ENCODE measurements around the gene VSIG8.

The VSIG8 gene

DNA sequence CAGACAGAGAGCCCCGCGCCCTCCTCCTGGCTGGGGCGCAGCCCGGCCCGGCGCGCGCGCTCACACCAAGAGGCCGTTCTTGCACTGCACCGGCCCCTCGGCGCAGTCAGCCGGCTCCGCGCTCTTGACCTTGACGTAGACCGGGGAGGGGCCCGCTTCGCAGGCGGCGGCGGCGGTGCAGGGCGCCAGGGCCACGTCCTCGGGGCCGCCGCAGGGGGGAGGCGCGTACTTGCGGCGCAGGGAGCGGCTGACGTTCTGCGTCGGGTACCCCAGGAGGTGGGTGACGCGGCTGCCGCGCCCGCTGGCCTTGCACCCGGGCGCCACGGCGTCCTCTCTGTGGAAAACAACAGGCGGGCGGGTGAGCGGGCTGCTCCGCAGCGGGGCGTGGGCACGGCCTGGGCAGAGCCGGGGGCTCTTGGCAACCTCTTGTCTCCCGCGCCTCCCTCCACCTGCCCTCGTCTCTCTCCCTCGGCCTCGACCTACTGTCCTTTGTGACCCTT, 7.7 kb downstream of the VSIG8 start:
- peak; percentile 47 for DNase-seq

DNA sequence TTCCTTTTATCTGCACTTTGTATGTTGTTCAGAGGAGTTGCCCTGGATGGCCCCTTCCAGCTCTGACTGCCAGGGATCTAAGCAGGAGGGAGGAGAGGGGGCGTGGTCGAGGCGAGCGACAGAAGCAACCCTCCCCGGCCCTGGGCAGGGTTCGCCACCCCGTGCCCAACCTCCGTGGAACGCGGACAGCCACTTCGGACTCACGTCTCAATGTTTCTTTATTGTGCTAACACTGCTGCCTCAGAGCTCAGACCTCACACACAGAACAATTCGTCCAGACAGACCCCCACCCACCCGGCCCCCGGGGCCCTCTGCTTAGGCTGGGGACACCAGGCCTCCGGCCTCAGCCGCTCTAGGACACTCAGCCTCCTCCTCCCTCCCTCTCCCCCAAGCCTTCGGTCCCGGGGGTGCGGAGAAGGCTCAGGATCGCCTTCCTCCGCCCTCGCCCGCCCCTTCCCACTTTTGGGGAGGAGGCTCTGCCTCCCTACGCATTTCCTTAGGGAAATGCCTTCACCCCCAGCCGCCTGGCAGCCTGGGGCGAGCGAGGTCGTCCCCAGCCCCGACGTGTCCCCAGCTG, 8.3 kb downstream of the VSIG8 start:
- DNase-seq: peak; percentile 3

DNA sequence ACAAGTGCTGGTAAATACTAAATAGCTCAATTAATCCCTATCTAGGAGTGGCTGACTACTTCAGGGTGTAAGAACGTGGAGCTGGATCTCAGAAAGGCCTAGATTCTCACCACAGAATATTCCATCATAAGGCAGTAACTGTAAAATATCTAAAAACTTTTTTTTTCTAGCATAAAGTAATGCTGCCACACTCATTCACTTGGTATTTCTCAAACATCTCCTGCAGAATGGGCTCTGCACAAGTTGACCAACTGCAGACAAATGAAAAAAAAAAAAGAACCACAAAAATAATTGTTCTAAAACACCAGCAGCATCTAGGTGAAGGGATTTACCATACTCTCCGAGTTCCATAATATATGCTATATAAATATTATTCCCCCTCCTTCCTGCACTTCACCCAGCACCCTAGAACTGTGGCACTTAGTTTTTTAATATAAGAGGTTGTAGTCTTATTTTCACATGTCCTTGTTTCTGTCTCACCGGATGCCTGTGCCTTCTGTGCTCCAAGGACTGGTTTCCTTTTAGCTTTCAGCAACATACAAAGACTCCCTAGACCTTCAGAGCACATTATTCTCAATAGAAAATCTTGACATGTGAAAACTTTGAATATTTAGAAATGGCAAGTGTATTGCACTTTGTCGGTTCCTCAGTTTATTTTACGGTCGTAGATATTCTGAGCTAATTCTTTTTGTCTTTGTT, 8.9 kb downstream of the VSIG8 start:
- no peak for DNase-seq

DNA sequence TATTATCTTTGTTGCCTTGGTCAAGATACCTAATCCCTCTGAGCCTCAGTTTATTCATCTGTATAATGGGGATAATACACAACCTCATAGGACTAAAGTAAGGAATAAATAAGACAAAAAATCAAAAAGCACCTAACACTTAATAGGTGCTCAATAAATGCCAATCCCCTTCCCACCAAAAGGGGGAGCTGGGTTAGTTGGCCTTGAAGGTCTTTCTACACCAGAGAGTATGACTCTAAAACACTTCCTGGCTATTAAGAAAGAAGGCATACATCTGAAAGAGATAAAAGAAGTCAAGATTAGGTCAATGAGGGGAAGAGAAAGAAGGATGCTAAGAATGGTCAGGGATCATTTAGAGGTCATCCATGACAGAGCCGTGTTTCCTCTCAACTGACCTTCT, 11.1 kb downstream of the VSIG8 start:
- no peak for DNase-seq

DNA sequence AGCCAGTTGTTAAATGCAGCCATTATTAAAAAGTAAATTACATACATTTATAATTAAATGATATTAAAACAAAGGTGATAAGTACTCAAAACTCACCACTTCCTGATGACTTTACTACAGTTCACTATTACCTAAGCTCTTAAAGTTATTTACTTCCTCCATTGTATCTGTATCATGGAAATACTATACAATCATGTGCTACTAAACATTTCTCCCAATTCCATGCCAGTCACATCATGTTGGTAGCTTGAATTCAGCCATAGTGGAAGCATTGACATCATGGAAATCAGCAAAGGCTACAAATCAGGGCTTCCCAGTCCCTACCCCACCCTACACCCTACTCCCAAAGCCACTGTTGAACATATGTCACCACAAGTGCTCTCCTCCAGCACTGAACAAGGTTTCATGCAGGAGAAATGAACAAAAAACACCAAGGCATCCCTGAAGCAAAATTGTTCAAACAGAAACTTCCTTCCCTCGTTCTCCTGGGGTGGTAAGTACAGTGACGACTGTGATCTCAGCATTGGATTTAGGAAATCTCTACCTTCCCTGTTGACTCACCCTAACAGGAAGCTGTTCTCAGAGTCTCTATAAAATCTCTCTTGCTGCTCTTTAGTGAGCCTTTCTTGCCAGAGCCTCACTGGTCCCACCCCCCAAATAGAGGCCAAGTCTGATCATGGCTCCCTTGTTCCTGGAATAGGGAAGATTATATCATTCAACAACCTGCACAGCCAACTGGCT, 12.7 kb downstream of the VSIG8 start:
- no peak for DNase-seq

DNA sequence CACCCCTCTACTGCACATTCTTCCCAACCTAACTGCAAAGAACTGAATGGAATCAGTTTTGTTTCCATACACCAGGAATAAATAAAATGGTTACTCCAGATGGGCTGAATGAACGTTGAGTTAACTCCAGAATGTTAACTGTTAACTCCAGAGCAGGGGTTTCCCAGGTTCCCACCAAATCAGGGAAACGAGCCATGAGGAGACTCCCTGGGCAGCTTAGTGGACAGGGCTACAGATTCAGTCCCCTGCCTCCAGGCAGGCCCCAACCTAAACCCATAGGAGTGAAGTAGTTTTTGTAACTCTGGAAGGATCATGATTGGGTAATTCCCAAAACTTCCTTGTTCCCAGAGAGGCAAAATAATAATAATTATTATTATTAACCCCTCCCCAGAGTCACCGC, 14.1 kb downstream of the VSIG8 start:
- no peak for DNase-seq

DNA sequence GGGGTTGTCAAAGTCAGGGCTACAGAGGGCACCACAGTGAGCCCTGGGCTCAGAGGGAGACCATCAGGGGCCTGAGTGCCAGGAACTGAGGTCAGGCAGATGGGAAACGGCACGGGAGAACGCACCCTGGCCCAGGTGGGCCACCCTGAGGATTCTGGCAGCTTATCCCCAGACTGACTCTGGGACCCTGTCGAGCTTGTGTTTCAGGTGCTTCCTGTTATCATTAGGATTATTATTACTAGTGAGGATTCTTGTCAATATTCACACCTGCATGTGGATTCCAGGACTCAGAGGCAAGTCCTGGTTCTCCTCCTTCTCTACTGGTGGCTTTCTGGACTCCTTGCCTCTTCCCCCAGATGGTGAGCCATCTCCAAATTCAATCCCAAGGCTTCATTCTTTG, 15.2 kb downstream of the VSIG8 start:
- no peak for DNase-seq

DNA sequence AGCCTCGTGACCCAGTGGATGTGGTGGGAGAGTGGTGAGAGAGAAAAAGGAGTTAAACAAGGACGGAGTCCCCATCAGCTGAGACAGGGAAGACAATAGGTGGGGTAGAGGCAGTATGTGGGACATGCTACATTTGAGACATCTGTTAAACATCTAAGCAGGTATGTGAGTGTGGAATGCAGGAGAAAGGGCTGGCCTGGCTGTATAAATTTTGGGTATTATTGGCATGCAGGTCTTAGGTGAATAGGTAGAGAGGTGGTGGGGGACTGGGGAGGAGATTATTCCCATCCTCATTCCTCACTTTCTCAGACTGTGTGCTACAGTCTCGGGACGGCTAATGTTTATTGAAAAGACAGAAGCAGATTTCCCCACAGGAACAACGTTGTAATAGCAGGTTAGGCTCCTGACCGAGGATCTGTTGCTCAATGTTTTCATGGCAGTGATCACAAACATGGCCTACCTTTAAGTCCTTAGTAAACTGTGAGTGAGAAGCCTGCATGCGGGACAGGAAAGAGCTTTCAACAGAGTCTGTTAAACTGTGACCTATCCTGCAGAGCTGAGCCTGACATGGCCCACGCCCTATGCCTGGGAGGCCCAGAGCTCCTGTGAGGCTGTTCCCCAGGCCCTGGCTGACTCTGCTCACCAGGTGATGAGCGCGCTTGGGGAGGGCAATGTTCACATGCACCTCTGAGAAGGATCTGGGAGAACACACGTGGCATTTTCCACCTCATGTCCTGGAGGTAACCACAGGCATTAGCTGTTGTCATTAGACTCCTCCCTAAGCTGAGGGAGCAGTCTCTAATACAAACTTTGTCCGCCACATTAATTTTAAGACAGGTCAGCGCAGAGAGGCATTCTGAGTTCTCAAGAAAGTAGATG, 16.5 kb downstream of the VSIG8 start:
- no peak for DNase-seq

DNA sequence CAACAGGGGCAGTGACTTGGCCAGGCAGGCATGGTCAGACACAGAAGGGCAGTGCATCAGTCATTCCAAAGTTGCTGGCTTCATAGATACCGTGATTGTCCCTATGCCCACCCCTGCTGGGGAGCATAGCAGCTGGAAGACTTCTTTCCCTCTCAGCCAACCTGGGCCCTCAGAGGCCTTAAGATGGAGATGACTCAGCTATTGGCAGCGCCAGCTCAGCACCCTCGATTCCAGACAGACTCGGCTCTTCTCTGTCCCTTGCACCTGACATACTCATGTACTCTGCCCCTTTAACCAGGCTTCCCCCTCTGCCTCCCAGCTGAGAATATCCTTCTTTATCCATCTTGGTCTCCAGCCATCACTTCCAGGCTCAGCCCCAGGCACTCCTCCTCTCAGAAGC, 19.0 kb downstream of the VSIG8 start:
- DNase-seq: no peak

DNA sequence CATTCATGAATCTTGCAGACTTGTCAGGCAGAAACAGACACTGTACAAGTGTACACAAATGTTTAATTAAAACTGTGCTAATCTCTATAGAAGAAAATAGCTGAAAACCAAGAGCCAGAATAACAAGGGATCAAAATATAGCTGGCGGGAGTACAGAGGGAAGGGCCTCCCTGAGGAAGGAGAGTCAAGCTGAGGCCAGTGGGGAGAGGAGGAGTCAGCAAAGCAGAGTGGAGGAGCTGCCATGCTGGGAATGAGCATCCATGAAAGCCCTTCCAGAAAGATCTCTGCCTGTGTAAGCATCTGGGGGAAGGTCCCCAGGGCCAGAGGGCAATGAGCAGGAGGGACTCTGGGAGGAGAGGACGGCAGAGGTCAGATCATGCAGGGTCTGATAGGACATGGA, 20.7 kb downstream of the VSIG8 start:
- no peak for DNase-seq

DNA sequence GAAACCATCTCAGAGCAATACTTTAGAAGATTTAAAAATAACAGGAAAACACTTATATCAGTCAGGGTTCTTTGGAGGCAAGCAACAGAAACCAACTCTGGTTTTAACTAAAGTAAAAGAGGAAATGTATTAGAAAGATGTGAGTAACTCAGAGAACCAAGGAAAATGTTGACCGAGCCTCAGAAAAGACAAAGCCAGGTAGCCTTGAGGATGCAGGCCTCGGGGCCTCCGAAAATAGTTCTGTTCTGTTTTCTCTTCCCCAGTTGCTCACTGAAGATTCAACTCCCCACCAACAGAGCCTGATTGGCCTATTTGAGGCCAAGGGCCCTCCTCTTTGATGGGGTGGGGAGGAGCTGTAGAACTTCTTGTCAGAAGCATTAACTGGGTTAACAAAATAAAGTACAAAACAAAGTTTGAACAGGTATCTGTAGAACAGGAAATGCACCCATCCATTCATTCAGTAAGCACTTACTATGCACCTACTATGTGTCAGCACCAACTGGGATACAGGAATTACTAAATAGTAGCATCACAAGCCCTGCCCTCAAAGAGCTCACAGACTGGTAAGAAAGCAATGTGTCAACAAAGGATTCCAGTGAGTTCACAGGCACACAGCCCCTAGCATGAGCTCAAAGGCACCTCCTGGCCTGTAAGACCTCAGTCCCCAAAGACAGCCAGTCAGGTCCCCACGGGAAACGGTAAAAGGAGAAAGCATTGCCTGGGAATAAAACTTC, 23.2 kb downstream of the VSIG8 start:
- DNase-seq: no peak

DNA sequence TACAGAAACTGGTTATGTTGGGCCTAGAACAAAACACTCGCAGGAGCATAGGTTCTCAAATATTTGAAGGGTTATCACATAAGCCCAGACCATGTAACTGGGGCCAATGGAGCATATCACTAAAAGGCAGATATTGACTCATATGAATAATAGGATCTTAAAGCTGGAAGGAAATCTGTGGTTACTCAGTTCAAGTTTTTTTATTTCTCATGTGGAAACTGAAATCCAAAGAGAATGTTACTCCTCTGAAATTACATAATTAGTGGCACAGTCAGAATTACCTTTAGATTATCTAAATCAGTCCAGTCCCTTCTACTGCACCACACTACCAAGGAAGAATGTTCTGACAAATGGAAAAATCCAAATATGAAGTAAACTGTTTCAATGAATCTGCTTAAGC, 23.7 kb downstream of the VSIG8 start:
- no peak for DNase-seq

DNA sequence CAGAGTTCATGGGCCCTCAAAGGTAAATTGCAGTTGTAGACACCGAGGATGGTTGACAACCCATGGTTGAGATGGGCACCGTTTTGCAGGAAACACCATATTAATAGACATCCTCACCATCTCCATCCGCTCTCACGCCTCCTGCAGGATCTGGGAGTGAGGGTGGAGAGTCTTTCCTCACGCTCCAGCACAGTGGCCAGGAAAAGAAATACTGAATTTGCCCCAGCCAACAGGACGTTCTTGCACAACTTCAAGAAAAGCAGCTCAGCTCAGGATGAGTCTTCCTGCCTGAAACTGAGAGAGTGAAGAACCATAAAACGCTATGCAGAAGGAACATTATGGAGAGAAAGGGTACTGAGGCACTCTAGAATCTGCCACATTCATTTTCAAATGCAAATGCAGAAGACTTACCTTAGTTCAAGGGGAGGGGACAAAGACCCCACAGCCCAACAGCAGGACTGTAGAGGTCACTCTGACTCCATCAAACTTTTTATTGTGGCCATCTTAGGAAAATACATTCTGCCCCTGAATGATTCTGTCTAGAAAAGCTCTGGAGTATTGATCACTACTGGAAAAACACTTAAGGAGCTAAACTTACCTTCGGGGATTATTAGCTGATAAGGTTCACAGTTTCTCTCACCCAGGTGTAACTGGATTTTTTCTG, 26.5 kb downstream of the VSIG8 start:
- no peak for DNase-seq

DNA sequence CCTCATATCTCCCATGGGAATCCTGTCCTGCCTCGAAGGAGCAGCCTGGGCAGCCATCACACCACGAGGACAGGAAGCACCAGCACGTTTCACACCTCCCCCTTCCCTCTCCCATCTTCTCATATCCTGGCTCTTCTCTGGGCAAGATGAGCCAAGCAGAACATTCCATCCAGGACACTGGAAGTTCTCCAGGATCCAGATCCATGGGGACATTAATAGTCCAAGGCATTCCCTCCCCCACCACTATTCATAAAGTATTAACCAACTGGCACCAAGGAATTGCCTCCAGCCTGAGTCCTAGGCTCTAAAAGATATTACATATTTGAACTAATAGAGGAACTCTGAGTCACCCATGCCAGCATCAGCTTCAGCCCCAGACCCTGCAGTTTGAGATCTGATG, 27.1 kb downstream of the VSIG8 start:
- DNase-seq: no peak

DNA sequence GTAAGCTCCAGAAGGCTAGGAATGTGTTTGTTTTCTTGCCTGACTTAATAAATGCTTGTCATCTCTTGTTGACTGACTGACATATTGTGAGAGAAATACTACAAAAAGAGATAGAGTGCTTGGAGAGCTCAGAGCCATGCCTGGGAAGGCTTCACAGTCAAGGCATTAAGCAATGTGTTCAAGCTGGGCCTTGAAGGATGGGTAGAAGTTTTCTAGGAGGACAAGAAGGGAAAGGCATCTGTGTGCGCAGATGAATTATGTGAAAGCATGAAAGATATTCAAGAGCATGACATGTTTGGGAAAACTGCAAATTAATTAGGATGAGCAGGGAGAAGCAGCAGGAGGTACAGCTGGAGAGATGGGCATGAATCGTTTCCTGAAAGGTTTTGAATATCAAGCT, 30.1 kb downstream of the VSIG8 start:
- no peak for DNase-seq

DNA sequence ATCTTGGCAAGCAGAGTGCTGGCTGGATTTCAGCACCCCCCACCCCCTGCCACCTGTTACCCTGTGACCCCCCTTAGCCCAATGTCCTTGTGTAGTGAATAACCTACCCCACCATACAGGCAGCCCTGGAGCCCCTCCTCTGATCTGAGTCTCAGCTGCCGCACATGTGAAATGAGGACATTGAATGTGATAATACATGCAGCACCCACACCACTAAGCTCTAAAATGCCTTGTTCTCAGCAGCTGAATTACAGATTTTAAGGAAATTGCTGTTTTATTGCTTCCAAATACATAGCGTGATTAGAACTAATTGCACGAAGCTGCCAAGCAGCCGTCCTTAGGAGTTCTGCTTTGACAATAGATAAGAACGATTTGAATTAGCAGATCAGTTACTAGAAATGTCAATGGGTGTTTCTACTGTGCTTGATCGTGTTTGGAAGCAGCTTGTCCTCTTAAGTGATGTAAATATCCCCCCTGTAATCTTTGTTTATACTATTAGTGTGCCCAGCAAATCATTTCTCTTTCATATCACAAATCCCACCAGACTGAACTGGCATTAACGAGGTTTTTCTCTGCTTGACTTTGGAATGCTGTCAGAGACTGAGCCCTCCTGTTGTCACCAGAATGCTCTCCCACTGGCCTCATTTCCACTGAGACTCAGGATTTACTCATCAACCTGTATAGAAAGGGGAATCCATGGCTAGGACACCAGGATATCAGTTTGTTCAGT, 30.9 kb downstream of the VSIG8 start:
- DNase-seq: no peak

DNA sequence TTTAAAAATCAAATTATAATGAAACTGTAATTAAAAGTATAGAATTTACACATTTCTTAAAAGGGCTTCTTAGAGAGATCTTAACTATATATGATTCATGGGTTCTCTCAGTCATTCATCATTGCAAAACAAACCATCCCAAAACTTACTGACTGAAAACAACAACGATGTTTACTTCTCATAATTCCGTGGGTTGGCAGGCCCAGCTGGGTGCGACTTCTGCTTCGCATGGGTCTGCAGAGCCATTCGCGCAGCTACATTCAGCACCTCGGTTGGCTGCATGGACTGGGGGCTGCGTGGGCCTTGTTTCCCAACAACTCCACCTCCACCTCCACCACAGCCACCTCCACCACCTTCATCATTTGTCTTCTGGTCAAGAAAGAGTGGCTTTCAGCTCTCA, 31.7 kb downstream of the VSIG8 start:
- DNase-seq: no peak

DNA sequence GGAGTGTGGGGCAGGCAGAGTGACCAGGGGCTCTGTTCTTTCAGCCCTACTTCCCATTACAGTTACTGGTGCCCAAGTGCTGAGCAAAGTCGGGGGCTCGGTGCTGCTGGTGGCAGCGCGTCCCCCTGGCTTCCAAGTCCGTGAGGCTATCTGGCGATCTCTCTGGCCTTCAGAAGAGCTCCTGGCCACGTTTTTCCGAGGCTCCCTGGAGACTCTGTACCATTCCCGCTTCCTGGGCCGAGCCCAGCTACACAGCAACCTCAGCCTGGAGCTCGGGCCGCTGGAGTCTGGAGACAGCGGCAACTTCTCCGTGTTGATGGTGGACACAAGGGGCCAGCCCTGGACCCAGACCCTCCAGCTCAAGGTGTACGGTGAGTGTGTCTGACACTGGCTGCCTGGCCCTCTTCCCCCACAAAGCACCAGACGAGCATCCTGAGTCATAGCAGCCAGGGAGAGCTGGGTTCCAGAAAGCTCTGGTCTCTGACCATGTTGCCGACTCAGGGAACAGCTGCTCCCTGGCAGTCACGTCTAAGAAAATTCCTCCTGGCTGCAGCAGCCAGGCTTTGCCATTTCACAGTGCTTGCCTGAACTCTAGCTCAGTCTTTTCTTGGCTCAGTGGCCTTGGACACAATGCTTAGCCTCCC, 32.5 kb downstream of the VSIG8 start:
- no peak for DNase-seq

DNA sequence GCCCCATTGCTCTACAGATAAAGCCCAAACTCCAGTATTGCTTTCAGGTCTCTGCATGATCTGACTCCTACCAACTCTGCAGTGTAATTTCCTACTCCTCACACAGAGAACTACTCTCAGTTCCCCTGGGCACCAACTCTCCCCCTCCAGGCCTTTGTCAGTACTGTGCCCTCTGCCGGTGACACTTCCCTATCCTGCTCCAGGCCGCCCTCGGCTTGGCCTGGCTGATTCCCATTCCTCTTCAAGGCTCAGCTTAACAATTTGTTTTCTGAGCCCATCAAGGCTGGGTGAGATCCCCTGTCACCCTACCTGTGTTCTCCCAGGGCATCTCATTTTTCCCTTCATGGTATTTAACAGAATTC, 33.2 kb downstream of the VSIG8 start:
- DNase-seq: no peak

DNA sequence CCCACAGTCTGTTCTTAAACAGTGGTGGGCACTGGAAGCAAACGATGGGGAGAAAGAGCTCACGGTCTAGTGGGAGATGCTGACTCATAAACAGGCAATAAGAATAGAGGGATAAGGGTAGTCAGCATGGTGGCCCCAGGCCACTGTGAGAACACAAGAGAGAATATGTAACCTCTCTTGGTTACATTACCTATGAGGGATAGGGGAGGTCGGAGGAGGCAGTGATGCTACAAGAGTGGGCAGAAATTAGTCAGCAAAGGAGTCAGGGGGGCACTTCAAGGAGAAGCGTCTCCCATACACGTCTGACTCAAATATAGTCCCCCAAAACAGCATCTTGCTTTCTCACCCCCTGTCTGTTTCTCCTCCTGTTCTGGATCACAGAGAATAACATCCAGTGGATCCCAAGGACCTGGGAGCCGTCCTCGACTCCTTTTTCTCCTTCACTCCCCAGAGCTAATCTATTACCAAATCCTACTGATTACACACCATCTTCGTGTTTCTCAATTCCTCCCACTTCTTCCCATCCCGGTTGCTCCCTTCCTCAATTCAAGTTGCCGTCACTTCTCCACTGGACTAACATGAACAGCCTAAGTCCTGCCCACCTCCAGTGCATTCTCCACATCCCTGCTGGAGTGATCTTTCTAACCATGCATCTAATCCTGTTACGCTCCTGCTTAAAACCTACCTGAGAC, 33.7 kb downstream of the VSIG8 start:
- DNase-seq: no peak
